Kidney (tissue), 14 donors: ENCODE measurements around the gene ANO7. TPM values are rescaled to one million over a fixed set of nuclear protein-coding genes. Genes with fewer than 3 reads are reported as not detected.

Source experiments
- DNase-seq, 5 donors: peaks; one replicate each; pipeline ENCODE4 v3.0.0-alpha.2; 2013 to 2020
- FAIRE-seq: peaks from 2 replicates; lab custom pipeline; 2012; peaks lifted over from hg19 to GRCh38; lab: Jason Lieb, UNC
- H3K27ac ChIP-seq, 2 donors: one replicate each; pipeline ENCODE4 v1.7.0; 2013; ENCODE audit warnings: low read depth in 2 of 2, low read length in 2 of 2, inconsistent platforms in 1 of 2
- H3K27me3 ChIP-seq: one replicate; pipeline ENCODE4 v1.7.1; 2013; ENCODE audit warnings: low read length, inconsistent platforms; ENCODE audit not compliant: control insufficient read depth, insufficient read depth
- H3K36me3 ChIP-seq, 3 donors: one replicate each; pipeline versions ENCODE4 v1.7.0 to v1.7.1; 2013; ENCODE audit warnings: low read length in 3 of 3, control low read depth in 1 of 3, inconsistent platforms in 1 of 3; ENCODE audit not compliant: insufficient read depth in 3 of 3, control insufficient read depth in 2 of 3
- H3K4me1 ChIP-seq, 3 donors: one replicate each; pipeline versions ENCODE4 v1.7.0 to v1.7.1; 2013; ENCODE audit warnings: low read length in 3 of 3, inconsistent platforms in 1 of 3, low read depth in 1 of 3; ENCODE audit not compliant: control insufficient read depth in 2 of 3, insufficient read depth in 2 of 3
- H3K4me3 ChIP-seq, 3 donors: one replicate each; pipeline versions ENCODE4 v1.7.0 to v1.8.1; 2013; ENCODE audit warnings: low read length in 3 of 3, control low read depth in 1 of 3, inconsistent platforms in 1 of 3
- H3K9ac ChIP-seq, 3 donors: one replicate each; pipeline versions ENCODE4 v1.7.0 to v1.7.1; 2013; ENCODE audit warnings: low read length in 3 of 3, control low read depth in 1 of 3, inconsistent platforms in 1 of 3
- H3K9me3 ChIP-seq, 3 donors: one replicate each; pipeline versions ENCODE4 v1.7.0 to v1.7.1; 2013; ENCODE audit warnings: low read length in 3 of 3, control low read depth in 1 of 3, inconsistent platforms in 1 of 3; ENCODE audit not compliant: control insufficient read depth in 2 of 3, insufficient read depth in 1 of 3
- intact Hi-C: fragments of 100-400 bp; cut with DNase I; formaldehyde crosslinking; loops from one replicate; pipeline ENCODE4 v1.11.1; 2022
- polyA plus RNA-seq: library from polyadenylated mRNA; stranded (reverse); fragments of 350-450 nt; fragmentation: Illumina TruSeq; extraction: RNeasy Lipid Tissue Mini Kit (QIAGEN cat#74804); gene quantifications from one replicate; pipeline ENCODE4 v1.2.3, GENCODE V29; 2014; ENCODE audit warnings: low read depth, low replicate concordance; ENCODE audit not compliant: insufficient read depth
- total RNA-seq: library from RNA; stranded (reverse); fragmentation: NEBNext Ultra II Directional; extraction: Animal tissue kit (Norgen Biotek cat#: 25700); gene quantifications from one replicate; pipeline ENCODE4 v1.2.1, GENCODE V29; 2021
- TF ChIP-seq, protein P1 (sequence below): IDR thresholded peaks from 3 replicates; pipeline ENCODE4 v1.5.1; 2012; ENCODE audit warnings: mild to moderate bottlenecking, moderate library complexity, borderline replicate concordance; ENCODE audit not compliant: insufficient read depth; ENCODE audit errors: extremely low read depth
- donor health status: control.
- donor health status: control.
- donor health status: control.
- donor health status: control.
- donor health status: control.
- donor health status: DM: yes; HTN: yes; CAD: no.
- donor health status: Normal renal cell carcinoma (clear cell type).

The ANO7 gene
- total and polyA plus RNA-seq, 2 donors from 2014 or later, result 1.1 to 1.9 TPM

DNA sequence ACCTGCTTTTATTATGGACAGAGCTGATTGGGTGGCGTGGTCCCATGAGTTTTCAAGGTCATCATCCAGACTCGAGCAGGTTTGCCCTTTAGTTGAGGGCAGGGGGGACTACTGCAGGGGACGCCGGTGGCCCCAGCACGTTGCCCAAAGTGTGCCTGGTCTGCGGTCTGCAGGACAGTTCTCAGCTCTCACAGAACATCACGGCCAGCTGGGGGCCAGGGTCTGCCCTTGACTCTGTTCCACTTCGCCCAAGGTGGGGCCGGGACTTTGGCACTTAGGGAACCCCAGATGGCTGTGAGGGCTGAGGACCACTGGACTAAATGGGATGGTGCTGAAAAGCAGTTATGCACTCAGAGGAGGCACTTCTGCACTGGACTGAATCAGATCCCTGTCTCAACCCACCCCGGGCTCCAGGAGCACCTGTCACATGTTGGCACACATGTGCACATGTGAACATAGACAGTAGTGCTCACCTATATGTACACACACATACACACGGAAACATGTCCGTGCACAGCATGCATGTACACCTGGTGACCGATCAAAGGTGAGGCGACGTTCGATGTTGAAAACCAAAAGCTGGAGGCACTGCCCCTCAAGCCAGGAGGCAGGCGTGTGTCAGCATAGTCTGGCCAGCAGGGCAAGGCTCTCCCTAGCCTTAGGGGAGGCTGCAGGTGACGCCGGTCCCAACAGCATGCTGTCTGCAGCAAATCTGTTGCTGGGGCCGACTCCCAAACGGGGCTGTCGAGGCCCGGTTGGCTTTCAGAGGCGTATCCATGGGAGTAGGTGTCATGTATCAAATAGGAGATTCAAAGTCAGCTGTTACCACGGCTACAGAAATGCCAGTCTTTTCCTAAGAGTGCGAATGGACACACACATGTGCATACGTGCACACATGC lies 10.2 kb downstream of the ANO7 start:
- Histone ChIP-seq H3K27ac (no peak overlapping the region), H3K9me3 (no peaks in the 10 kb centered on the region), H3K4me1 (no peaks in the 10 kb centered on the region), H3K4me3 (no peak overlapping the region), H3K36me3 (no peaks in the 10 kb centered on the region), H3K27me3 (no peaks in the 10 kb centered on the region), H3K9ac (no peak overlapping the region)
- intact Hi-C loops, result no loop called here
- TF ChIP-seq, protein P1, sequence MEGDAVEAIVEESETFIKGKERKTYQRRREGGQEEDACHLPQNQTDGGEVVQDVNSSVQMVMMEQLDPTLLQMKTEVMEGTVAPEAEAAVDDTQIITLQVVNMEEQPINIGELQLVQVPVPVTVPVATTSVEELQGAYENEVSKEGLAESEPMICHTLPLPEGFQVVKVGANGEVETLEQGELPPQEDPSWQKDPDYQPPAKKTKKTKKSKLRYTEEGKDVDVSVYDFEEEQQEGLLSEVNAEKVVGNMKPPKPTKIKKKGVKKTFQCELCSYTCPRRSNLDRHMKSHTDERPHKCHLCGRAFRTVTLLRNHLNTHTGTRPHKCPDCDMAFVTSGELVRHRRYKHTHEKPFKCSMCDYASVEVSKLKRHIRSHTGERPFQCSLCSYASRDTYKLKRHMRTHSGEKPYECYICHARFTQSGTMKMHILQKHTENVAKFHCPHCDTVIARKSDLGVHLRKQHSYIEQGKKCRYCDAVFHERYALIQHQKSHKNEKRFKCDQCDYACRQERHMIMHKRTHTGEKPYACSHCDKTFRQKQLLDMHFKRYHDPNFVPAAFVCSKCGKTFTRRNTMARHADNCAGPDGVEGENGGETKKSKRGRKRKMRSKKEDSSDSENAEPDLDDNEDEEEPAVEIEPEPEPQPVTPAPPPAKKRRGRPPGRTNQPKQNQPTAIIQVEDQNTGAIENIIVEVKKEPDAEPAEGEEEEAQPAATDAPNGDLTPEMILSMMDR, result no peak
- DNase-seq (peak in 3 of 5 donors; percentile 23 to 30 (median 26)), FAIRE-seq (no peak)

DNA sequence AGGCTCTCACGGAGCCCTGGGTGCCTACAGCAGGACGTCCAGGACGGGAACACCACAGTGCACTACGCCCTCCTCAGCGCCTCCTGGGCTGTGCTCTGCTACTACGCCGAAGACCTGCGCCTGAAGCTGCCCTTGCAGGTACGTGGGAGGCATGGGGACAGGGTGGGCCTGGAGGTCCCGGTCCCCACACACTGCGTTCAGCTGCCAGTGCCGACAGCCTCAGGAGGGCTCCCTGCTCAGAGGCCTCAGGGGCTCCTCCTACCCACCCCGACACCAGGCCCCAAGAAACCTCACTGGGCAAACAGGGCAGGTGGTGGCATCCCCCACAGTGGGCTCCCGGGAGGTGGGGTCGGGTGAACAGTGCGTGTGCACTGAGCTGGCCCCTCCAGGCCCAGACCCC lies 10.8 kb downstream of the ANO7 start:
- Histone ChIP-seq H3K4me3 (no peak overlapping the region), H3K9me3 (no peaks in the 10 kb centered on the region), H3K4me1 (no peaks in the 10 kb centered on the region), H3K9ac (no peak overlapping the region), H3K36me3 (no peaks in the 10 kb centered on the region), H3K27ac (no peak overlapping the region), H3K27me3 (no peaks in the 10 kb centered on the region)
- DNase-seq (no peak), FAIRE-seq (no peak)
- TF ChIP-seq, protein P1, result no peak
- intact Hi-C loops, result no loop called here

DNA sequence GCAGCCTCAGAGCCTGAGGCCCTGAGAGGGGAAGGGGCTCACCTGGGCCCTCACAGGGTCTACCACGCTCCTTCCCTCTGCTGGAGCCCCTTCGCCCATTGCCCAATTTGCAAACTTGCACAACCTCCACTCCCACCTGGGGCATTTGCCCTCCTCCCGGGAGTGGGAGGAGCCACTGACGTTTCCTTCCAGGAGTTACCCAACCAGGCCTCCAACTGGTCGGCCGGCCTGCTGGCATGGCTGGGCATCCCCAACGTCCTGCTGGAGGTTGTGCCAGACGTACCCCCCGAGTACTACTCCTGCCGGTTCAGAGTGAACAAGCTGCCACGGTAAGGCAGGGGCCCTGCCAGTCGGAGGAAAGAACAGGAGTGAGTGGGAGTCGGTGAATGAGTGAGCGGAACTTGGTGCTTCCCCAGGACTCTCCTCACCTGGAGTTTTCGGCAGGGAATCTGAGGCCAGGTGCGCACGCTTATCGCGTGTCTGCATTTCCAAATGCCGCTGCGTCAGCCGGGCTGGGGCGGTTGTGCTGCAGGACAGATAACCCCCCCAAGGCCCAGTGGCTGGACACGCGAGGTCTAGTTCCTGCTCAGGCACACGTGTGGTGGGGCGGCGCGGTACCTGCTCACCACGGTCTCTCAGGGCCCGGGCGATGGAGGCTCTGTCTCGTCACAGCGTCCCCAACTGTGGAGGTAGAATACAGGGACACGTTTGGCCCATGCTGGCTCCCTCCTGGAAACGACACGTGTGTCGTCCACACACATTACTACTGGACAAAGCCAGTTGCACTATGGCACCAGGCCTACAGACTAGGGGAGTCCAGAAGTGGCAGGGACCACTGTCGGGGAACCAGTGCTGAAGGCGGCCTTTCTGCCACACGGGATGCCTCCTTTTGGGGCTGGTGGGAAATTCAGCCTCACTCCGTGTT lies 11.7 kb downstream of the ANO7 start:
- Histone ChIP-seq H3K9me3 (no peaks in the 10 kb centered on the region), H3K9ac (no peak overlapping the region), H3K4me1 (no peaks in the 10 kb centered on the region), H3K27ac (no peak overlapping the region), H3K27me3 (no peaks in the 10 kb centered on the region), H3K36me3 (no peaks in the 10 kb centered on the region), H3K4me3 (no peak overlapping the region)
- TF ChIP-seq, protein P1, result no peak
- FAIRE-seq, result no peak
- intact Hi-C loops, result no loop called here
- DNase-seq, result no peak
